ENCODE data around the gene SNRPD3.

GRCh38 chr22:24565077-24565476, 9.3 kb downstream of the SNRPD3 start:
- TF ChIP-seq POLR2A (IDR thresholded peaks at IDR 0.05): no peak
- TF ChIP-seq CTCF (IDR thresholded peaks at IDR 0.05): no peak
